ENCODE measurements around the gene PITPNM3. TPM values are rescaled to one million over a fixed set of nuclear protein-coding genes. Genes with fewer than 3 reads are reported as not detected.

The PITPNM3 gene
- total and polyA plus RNA-seq, 2 experiments from 2014 or later: 0.77 to 6.5 TPM

GRCh38 chr17:6545291-6545690 is 11.1 kb downstream of the PITPNM3 start:
- Histone ChIP-seq H3K4me1 (ENCODE audit: low read depth) (peaks cover 20% of the 10 kb centered on the region), H3K27ac (no peak overlapping the region), H3K27me3 (no peaks in the 10 kb centered on the region), H3K36me3 (no peaks in the 10 kb centered on the region), H3K9me3 (ENCODE audit: low read depth) (no peaks in the 10 kb centered on the region), H3K4me3 (no peak overlapping the region)
- no peak for DNase-seq (ENCODE audit: low read depth in 1 of 2, low spot score in 1 of 2)
- TF ChIP-seq CTCF (IDR thresholded peaks at IDR 0.05; ENCODE audit: low read depth, low read length): no peak

GRCh38 chr17:6544011-6544370 is 12.4 kb downstream of the PITPNM3 start:
- no peak for DNase-seq (ENCODE audit: low read depth in 1 of 2, low spot score in 1 of 2)
- Histone ChIP-seq H3K4me1 (ENCODE audit: low read depth) (peaks cover 11% of the 10 kb centered on the region), H3K27me3 (no peaks in the 10 kb centered on the region)

GRCh38 chr17:6543079-6544010 is 13.0 kb downstream of the PITPNM3 start:
- Histone ChIP-seq H3K9me3 (ENCODE audit: low read depth) (no peaks in the 10 kb centered on the region), H3K4me1 (ENCODE audit: low read depth) (peaks cover 5% of the 10 kb centered on the region), H3K27ac (no peak overlapping the region), H3K36me3 (no peaks in the 10 kb centered on the region), H3K27me3 (no peaks in the 10 kb centered on the region), H3K4me3 (no peak overlapping the region)
- TF ChIP-seq CTCF (IDR thresholded peaks at IDR 0.05; ENCODE audit: low read depth, low read length): no peak
- no peak for DNase-seq (ENCODE audit: low read depth in 1 of 2, low spot score in 1 of 2)

More at GRCh38 chr17:6544011-6544370, 12.4 kb downstream of the PITPNM3 start:
- Histone ChIP-seq H3K9me3 (ENCODE audit: low read depth) (no peaks in the 10 kb centered on the region), H3K27ac (no peak overlapping the region), H3K4me3 (no peak overlapping the region), H3K36me3 (no peaks in the 10 kb centered on the region)
- no peak for TF ChIP-seq CTCF (IDR thresholded peaks at IDR 0.05; ENCODE audit: low read depth, low read length)

GRCh38 chr17:6542577-6542976 is 13.8 kb downstream of the PITPNM3 start:
- H3K9me3 ChIP-seq (ENCODE audit: low read depth): no peaks in the 10 kb centered on the region
- H3K4me3 ChIP-seq: no peak overlapping the region
- no peaks in the 10 kb centered on the region for H3K36me3 ChIP-seq
- no peaks in the 10 kb centered on the region for H3K4me1 ChIP-seq (ENCODE audit: low read depth)
- no peak for TF ChIP-seq CTCF (IDR thresholded peaks at IDR 0.05; ENCODE audit: low read depth, low read length)
- H3K27me3 ChIP-seq: no peaks in the 10 kb centered on the region
- DNase-seq (ENCODE audit: low read depth in 1 of 2, low spot score in 1 of 2): no peak
- no peak overlapping the region for H3K27ac ChIP-seq

GRCh38 chr17:6541886-6542285 is 14.5 kb downstream of the PITPNM3 start:
- H3K9me3 ChIP-seq (ENCODE audit: low read depth): no peaks in the 10 kb centered on the region
- H3K4me3 ChIP-seq: no peak overlapping the region
- H3K36me3 ChIP-seq: no peaks in the 10 kb centered on the region
- TF ChIP-seq CTCF (IDR thresholded peaks at IDR 0.05; ENCODE audit: low read depth, low read length): no peak
- H3K4me1 ChIP-seq (ENCODE audit: low read depth): no peaks in the 10 kb centered on the region
- H3K27ac ChIP-seq: no peak overlapping the region
- no peaks in the 10 kb centered on the region for H3K27me3 ChIP-seq
- DNase-seq (ENCODE audit: low read depth in 1 of 2, low spot score in 1 of 2): no peak

Measured in cardiac muscle cell (in vitro differentiated cells and primary cell).